Activated T-cell treated with anti-CD3 and anti-CD28 coated beads for 48 hours (primary cell): ENCODE measurements around the gene RPP25.

Experiments
- DNase-seq: peaks from one replicate; pipeline ENCODE4 v3.0.0-alpha.2; 2020; ENCODE audit warnings: low read depth

RPP25 gene

GRCh38 chr15:74956648-74957475 lies at the start of gene RPP25:
TSS of gene RPP25 (minus strand) at chr15:74956772. CDS start at chr15:74956583, 189 bp downstream.
- peak; percentile 79 for DNase-seq

GRCh38 chr15:75002398-75002797 lies 45.8 kb upstream of the RPP25 start:
- DNase-seq: no peak

- DNase-seq: no peak
Measured at GRCh38 chr15:75001310-75001709, 44.7 kb upstream of the RPP25 start.

GRCh38 chr15:74997543-74997942 lies 41.0 kb upstream of the RPP25 start:
- DNase-seq: no peak

- DNase-seq: no peak
Measured at GRCh38 chr15:74997141-74997540, 40.6 kb upstream of the RPP25 start.

- no peak for DNase-seq
Measured at GRCh38 chr15:74995779-74996765, 39.5 kb upstream of the RPP25 start.

- peak; percentile 88 for DNase-seq
Measured at GRCh38 chr15:74995182-74995778, 38.7 kb upstream of the RPP25 start, which contains the start of gene SCAMP5. TSS of gene SCAMP5 (plus strand) at chr15:74995563. CDS start at chr15:75011840, 16,277 bp downstream.

GRCh38 chr15:74994685-74995084 lies 38.1 kb upstream of the RPP25 start:
- DNase-seq: no peak

- DNase-seq: no peak
Measured at GRCh38 chr15:74994236-74994635, 37.7 kb upstream of the RPP25 start.

GRCh38 chr15:74992619-74993018 lies 36.0 kb upstream of the RPP25 start:
- DNase-seq: no peak

GRCh38 chr15:74989527-74989926 lies 33.0 kb upstream of the RPP25 start:
- no peak for DNase-seq

GRCh38 chr15:74988007-74988800 lies 31.6 kb upstream of the RPP25 start:
- DNase-seq: peak; percentile 34

GRCh38 chr15:74983725-74984231 lies 27.2 kb upstream of the RPP25 start:
- peak; percentile 47 for DNase-seq

GRCh38 chr15:74982183-74982582 lies 25.6 kb upstream of the RPP25 start:
- no peak for DNase-seq

- DNase-seq: peak; percentile 50
Measured at GRCh38 chr15:74978503-74978902, 21.9 kb upstream of the RPP25 start.

GRCh38 chr15:74978077-74978476 lies 21.5 kb upstream of the RPP25 start:
- DNase-seq: no peak

- DNase-seq: no peak
Measured at GRCh38 chr15:74977599-74977998, 21.0 kb upstream of the RPP25 start.

GRCh38 chr15:74976159-74976558 lies 19.6 kb upstream of the RPP25 start:
- DNase-seq: no peak

GRCh38 chr15:74967670-74968069 lies 11.1 kb upstream of the RPP25 start:
- no peak for DNase-seq

- DNase-seq: no peak
Measured at GRCh38 chr15:74964794-74965193, 8.2 kb upstream of the RPP25 start.

- no peak for DNase-seq
Measured at GRCh38 chr15:74963213-74963612, 6.6 kb upstream of the RPP25 start.
